GM19240 (cell line): Measurements from ENCODE around the gene MSMO1.
"Not testable (repeated sequence)": the region's sequence is repeated elsewhere in the genome, so short reads cannot be mapped to it uniquely, and the experiment has no call there.

ENCODE experiments used
- DNase-seq: peaks from one replicate; pipeline ENCODE4 v3.0.0; 2011; ENCODE audit warnings: low spot score; ENCODE audit not compliant: insufficient read length

The MSMO1 gene

GRCh38 chr4:165327211-165328100 is at the start of gene MSMO1:
Gene MSMO1, plus strand, starts transcription at chr4:165327669. Its CDS starts 5,702 bp downstream, at chr4:165333371.
- peak; percentile 64 for DNase-seq

DNA sequence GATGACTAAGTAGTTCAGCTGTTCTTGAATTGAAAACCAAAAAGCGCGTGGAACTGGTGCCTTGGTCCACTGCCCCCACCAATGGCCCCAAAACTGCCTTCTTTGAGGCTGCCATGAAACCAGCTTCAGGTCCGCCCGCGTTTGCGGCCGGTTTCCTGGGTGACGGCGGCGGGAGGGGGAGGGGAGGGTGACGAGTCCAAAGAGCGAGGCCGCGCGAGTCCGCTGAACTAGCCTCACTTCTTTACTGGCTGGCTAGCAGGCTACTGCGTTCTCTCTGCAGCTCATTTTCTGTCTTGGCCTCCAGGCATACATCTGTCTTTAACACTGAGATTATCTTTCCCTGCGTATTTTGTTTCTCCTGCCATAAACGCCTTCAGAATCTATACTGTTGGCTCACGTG is 47.9 kb upstream of the MSMO1 start:
- not testable (repeated sequence) for DNase-seq

GRCh38 chr4:165284697-165285096 is 42.8 kb upstream of the MSMO1 start:
- not testable (repeated sequence) for DNase-seq

DNA sequence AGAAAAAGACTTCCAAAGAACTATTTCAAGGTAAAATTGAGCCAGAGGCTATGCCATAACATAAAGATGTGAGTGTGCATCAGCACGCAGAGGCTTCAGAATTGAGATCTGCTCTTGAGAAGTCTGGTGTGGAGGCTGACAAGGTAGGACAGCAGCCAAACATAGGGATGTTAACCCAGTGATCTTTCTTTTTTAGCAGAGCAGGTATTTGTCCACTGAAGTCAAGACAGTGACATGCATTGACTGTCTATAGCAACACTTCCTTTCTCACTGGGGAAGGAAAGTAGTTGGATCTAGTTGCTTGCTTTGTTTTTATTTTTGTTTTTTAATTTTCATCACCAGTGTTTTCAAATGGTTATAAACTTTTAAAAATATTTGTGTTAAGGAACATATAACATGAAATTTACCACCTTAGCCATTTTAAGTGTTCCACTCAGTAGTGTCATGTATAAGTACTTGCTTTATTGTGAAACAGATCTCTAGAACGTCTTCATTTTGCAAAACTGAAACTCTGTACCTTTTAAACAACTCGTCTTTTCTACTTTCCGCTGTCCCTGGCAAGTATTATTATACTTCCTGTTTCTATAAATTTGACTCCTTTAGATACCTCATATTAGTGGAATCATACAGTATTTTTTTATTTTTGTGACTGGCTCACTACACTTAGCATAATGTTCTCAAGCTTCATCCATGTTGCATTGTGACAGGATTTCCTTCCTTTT is 40.7 kb upstream of the MSMO1 start:
- DNase-seq: not testable (repeated sequence)

DNA sequence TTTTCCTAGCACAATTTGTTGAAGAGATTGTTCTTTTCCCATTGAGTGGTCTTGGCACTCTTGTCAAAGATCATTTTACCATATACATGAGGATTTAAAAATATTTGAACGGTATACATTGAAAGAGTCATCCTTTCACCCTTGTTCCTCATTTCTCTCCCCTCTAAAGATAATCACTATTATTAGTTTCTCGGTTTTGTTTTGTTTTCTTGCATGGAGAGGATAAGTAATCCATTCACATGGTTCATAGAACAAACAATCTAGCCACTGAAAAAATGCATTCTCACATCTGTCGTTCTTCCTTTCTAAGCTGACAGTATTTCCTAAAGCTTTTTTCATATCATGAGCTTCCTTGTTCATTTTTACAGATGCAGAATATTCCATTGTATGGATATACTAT is 39.2 kb upstream of the MSMO1 start:
- no peak for DNase-seq

- no peak for DNase-seq
These were observed 38.6 kb upstream of the MSMO1 start for GRCh38 chr4:165288639-165289422.

DNA sequence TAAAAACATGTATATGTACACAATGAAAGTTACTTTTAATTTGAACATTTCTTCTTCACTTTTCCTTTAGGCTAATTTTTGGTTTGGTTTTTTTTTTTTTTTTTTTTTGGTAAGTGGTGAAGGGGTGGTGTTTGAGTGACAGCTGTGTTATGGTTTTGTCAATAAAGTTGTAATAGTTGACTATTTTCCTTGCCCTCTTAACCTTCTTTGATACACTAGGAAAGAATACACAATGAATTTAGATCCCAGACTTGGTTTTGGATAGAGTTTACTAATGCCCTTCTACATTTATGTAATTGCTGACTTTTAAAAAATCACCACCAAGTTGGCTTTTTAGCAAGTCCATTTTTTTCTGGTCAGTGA is 38.1 kb upstream of the MSMO1 start:
- no peak for DNase-seq

- DNase-seq: no peak
These were observed 34.4 kb upstream of the MSMO1 start for GRCh38 chr4:165293061-165293460.

DNA sequence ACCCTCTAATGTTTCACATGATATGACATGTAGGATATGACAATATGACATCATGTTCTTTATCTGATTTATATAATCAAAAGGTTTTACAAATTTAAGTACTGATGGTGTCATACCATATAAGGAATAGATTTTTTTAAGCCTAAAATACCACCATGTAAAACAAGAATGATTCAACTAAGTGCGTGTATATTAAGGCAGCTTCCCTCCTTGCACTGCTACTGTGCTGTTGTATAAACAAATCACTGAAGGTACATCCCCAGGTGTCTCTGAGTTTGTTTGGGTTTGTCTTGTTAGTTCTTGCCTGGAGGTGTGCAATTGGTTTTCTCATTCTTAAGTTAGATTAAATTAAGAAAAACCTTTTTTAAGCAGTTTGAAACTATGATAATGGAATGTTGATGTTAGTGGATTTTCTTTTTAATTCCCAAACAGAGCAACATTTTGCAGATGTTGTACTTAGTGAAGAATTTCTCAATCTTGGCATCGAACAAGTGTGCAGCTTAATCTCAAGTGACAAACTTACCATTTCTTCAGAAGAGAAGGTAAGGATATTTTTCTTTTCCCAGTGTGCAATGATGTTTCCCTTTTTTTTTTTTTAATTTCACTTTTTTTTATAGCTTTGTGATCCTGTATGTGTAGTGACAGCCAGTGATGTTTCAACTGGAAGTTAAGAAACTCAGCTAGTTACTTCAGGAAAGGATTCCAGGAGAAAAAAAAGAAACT is 33.4 kb upstream of the MSMO1 start:
- no peak for DNase-seq

DNA sequence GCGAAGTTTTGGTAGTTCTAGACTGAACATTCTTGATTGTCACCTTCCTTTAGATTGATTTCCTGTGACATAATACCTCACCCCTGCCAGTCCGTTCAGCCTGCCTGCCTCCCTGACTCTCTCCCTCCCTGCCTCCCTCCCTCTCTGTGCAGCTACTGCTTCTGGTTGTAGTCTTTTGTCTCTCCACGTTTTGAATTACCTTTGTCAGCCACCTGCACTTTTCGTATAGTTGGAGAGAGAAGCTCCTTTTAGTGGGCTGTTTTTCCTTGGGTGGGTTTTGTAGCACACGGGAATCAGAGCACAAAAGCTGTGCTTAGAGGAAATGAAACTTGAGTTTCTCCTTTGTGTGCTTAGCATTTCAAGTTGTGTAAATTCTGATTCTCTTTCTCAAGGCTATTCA is 32.6 kb upstream of the MSMO1 start:
- DNase-seq: no peak

DNA sequence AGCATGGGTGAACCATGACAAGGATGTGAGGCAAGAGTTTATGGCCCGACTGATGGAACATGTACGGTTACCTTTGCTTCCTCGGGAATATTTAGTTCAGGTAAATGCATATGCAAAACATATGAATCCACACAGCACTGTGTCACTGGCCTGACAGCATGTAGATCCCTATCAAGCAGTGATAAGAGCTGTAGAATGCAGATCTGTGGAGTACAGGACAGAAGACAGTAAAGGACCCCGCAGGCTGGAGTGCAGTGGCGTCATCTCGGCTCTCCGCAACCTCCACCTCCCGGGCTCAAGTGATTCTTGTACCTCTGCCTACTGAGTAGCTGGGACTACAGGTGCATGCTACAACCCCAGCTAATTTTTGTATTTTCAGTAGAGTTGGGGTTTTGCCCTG is 29.8 kb upstream of the MSMO1 start:
- DNase-seq: no peak

DNA sequence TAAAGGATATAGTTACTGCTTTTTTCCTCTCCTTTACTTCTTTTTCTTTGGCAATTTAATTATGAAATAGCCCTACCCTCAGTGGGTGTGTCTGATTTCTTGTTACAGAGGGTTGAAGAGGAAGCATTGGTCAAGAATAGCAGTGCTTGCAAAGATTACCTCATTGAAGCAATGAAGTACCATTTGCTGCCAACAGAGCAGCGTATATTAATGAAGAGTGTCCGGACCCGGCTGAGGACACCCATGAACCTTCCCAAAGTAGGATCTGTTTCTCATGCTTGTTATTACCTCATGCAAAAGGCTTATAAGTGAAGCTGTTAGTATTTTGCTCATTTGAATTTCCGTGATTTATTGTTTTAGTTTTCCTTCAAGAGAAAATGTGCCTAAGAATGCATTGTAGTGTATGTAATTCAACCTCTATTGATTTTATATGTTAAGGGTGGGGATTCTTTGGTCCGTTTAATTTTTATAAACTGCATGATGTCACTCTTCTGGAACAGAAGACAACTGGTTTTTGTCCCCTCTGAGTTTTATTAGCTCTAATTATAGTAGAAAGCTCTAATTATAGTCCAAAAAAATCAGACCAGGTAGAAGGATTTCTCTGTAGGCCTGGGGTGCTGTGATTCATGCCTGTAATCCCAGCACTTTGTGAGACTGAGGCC is 27.9 kb upstream of the MSMO1 start:
- DNase-seq: no peak

DNA sequence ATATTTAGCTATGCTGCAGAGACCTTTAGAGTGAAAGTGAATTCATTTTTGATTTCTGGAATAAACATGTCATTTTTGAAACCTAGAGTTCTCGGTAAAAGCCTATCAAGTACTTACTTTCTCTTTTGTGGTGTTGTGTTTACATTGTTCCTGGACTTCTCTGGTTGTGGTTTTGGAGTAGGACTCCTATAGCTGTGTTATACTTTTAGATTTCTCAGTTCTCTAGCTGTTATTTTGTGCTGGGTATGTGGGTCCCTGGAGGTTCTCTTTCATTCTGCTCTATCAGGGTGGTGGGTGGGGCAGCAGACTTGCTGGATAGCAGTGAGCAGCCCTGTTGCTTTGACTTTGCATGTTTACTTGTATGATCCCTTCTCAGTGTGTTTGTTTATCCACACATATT is 25.6 kb upstream of the MSMO1 start:
- DNase-seq: no peak

DNA sequence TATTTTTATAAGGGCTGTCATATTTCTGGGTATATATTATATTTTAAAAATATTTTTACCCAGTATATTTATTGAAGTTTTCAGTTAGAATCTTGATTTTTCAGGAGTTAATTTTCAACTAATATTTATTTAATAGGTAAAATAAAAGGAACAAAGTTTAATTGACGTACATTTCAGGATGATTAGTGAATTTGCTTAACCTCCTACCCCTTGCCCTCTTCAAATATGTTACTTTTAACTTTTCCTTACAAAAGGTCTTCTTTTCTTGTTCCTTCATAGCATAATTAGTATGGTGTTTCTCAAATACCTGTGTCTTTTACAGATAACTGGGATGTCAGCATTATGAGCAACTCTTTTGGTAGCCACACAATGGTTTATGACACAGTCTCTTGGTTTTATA is 24.8 kb upstream of the MSMO1 start:
- DNase-seq: no peak

- no peak for DNase-seq
These were observed 19.3 kb upstream of the MSMO1 start for GRCh38 chr4:165308166-165308565.

DNA sequence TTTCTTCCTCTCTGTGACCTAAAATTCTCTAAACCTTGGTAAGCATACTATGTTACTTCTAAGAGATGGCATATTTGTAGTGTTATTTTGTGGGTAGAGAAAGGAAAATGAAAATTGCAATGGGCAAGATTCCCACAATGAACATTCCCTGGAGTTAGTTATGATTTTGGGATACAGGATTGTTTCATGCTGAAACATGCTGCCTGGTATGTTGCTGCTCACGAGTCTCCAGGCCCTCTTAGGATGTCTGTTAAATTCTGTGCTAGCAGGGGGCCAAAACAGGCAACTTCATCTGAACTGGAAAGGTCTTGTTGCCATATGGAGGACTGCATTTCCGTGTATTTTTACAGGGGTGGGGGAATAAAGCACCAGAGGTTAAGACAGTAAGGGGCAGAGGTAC is 18.9 kb upstream of the MSMO1 start:
- no peak for DNase-seq

DNA sequence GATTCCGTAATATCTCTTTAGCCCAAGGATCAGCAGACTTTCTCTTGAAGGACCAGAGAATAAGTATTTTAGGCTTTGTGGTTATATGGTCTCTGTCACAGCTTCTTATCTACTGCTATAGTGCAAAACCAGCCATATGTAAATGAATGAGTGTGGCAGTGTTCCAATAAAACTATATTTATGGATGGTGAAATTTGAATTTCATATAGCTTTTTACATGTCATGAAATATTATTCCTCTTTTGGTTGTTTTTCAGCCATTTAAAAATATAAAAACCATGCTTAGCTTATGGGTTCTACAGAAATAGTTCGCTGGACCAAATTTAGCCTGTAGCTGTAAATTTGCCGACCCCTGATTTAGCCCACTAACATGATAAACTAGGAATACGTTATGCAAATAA is 18.0 kb upstream of the MSMO1 start:
- no peak for DNase-seq

- DNase-seq: no peak
These were observed 15.0 kb upstream of the MSMO1 start for GRCh38 chr4:165312506-165312905.

- DNase-seq: no peak
These were observed 8.4 kb upstream of the MSMO1 start for GRCh38 chr4:165319030-165319429.

- DNase-seq: no peak
These were observed 8.0 kb upstream of the MSMO1 start for GRCh38 chr4:165319509-165319908.
